Endodermal cell (in vitro differentiated cells): ENCODE measurements around the gene EPB41L3. TPM values are rescaled to one million over a fixed set of nuclear protein-coding genes. Genes with fewer than 3 reads are reported as not detected.

ENCODE experiments used
- DNase-seq: peaks from one replicate; pipeline ENCODE4 v3.0.0-alpha.2; 2017
- H3K27ac ChIP-seq: 2 replicates; pipeline ENCODE4 v1.5.1; 2013; ENCODE audit warnings: mild to moderate bottlenecking, low read depth, low read length, moderate library complexity
- H3K27me3 ChIP-seq: 2 replicates; pipeline ENCODE4 v1.6.1; 2013; ENCODE audit warnings: mild to moderate bottlenecking, low read length, moderate library complexity; ENCODE audit not compliant: insufficient read depth, control insufficient read depth, poor library complexity, severe bottlenecking
- H3K36me3 ChIP-seq: 2 replicates; pipeline ENCODE4 v1.7.0; 2013; ENCODE audit warnings: mild to moderate bottlenecking, low read length, moderate library complexity; ENCODE audit not compliant: control insufficient read depth, insufficient read depth
- H3K4me1 ChIP-seq: one replicate; pipeline ENCODE4 v1.7.0; 2013; ENCODE audit warnings: low read length; ENCODE audit not compliant: control insufficient read depth, insufficient read depth
- H3K4me3 ChIP-seq: 2 replicates; pipeline ENCODE4 v1.5.1; 2013; ENCODE audit warnings: mild to moderate bottlenecking, low read length, moderate library complexity
- H3K9ac ChIP-seq: 2 replicates; pipeline ENCODE4 v1.6.1; 2013; ENCODE audit warnings: mild to moderate bottlenecking, low read length, moderate library complexity; ENCODE audit not compliant: poor library complexity, severe bottlenecking; ENCODE audit errors: extremely low read depth
- H3K9me3 ChIP-seq: 2 replicates; pipeline ENCODE4 v1.6.1; 2013; ENCODE audit warnings: mild to moderate bottlenecking, low read length, moderate library complexity; ENCODE audit not compliant: control insufficient read depth
- H3K27ac Mint-ChIP-seq: 2 replicates; pipeline ENCODE4 v1.8.0; 2020; ENCODE audit warnings: mixed read lengths
- H3K27me3 Mint-ChIP-seq: 2 replicates; pipeline ENCODE4 v1.8.0; 2021; ENCODE audit warnings: mild to moderate bottlenecking, mixed read lengths; ENCODE audit not compliant: insufficient read depth
- H3K36me3 Mint-ChIP-seq: 2 replicates; pipeline ENCODE4 v1.8.0; 2020; ENCODE audit warnings: low read depth, mixed read lengths
- H3K4me1 Mint-ChIP-seq: 2 replicates; pipeline ENCODE4 v1.8.0; 2020; ENCODE audit warnings: mixed read lengths
- H3K4me3 Mint-ChIP-seq: 2 replicates; pipeline ENCODE4 v1.8.0; 2020; ENCODE audit warnings: mild to moderate bottlenecking, moderate library complexity, mixed read lengths
- H3K9me3 Mint-ChIP-seq: 2 replicates; pipeline ENCODE4 v1.8.0; 2020; ENCODE audit warnings: mild to moderate bottlenecking, mixed read lengths
- CTCF ChIP-seq: fragments of 200-600 bp; sonication (generic); conservative IDR thresholded peaks from 2 replicates; pipeline ENCODE4 v1.5.0; 2021; ENCODE audit warnings: antibody characterized with exemption, mild to moderate bottlenecking
- WGBS, 2 experiments: methylation state at CpG; one replicate each; pipeline versions ENCODE4 v1.1.5 to v1.1.7; 2013; ENCODE audit warnings: missing lambda C conversion rate in 2 of 2, mixed read lengths in 1 of 2; ENCODE audit not compliant: insufficient coverage in 1 of 2, insufficient read length in 1 of 2; 5-methylcytosine and 5-hydroxymethylcytosine counted together
- total RNA-seq, 2 donors: library from RNA; stranded (reverse); fragmentation: NEBNext Ultra II Directional in 1 of 2; extraction: Animal tissue kit (Norgen Biotek cat#: 25700) in 1 of 2; gene quantifications; 2 replicates in 1 of 2; 3 replicates in 1 of 2; pipeline ENCODE4 v1.2.1, GENCODE V29; 2021

Gene EPB41L3
- total RNA-seq, 2 donors from 2014 or later: 49.3 to 51.6 TPM

DNA sequence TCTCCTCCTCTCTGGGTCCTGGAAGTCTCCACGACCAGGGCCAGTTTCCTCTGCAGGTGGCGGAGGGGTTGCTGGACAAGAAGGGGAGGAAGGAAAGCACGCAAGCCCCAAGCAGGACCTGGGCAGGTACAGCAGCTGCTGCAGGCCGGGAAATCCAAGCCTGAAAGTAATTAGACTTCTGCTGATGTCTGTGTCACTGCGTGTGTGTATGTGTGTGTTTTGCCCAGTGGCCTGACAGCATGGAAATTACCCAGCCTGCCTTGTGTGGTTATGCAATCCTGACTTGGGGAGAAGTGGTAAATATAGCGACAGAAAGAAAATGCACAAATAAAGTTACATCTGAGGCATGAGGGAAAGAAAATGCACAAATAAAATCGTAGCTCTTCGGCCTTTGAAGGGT lies 126.5 kb downstream of the EPB41L3 start:
- Mint-ChIP-seq H3K9me3 (no peaks in the 10 kb centered on the region), H3K4me1 (peaks cover 2% of the 10 kb centered on the region), H3K27me3 (no peaks in the 10 kb centered on the region), H3K4me3 (no peak overlapping the region), H3K27ac (no peak overlapping the region), H3K36me3 (peaks cover 9% of the 10 kb centered on the region)
- Histone ChIP-seq H3K9ac (no peak overlapping the region), H3K27me3 (no peaks in the 10 kb centered on the region), H3K36me3 (peaks cover 13% of the 10 kb centered on the region), H3K4me1 (peaks cover 3% of the 10 kb centered on the region), H3K4me3 (no peak overlapping the region), H3K9me3 (no peaks in the 10 kb centered on the region), H3K27ac (no peak overlapping the region)
- DNase-seq: no peak
- no peak for TF ChIP-seq CTCF
- WGBS, 2 experiments: 90 to 93% methylated on average over 5 to 8 of the region's 8 CpGs

- WGBS, 2 experiments: 89% methylated on average over 3 of the region's 3 CpGs; no CpG with 5 or more reads in 1 of the 2 experiments
- TF ChIP-seq CTCF: no peak
These were observed 127.7 kb downstream of the EPB41L3 start for GRCh38 chr18:5416112-5416511.

GRCh38 chr18:5415665-5416064 lies 128.1 kb downstream of the EPB41L3 start:
- Mint-ChIP-seq H3K27me3 (no peaks in the 10 kb centered on the region), H3K27ac (no peak overlapping the region), H3K9me3 (no peaks in the 10 kb centered on the region), H3K4me3 (no peak overlapping the region), H3K4me1 (peaks cover 2% of the 10 kb centered on the region), H3K36me3 (peaks cover 6% of the 10 kb centered on the region)
- Histone ChIP-seq H3K9me3 (no peaks in the 10 kb centered on the region), H3K27me3 (no peaks in the 10 kb centered on the region), H3K4me3 (no peak overlapping the region), H3K4me1 (peaks cover 3% of the 10 kb centered on the region), H3K9ac (no peak overlapping the region), H3K27ac (peak overlapping the region; percentile 42), H3K36me3 (peaks cover 13% of the 10 kb centered on the region)
- 94 to 95% methylated on average over 7 to 12 of the region's 12 CpGs for WGBS, 2 experiments
- no peak for DNase-seq
- no peak for TF ChIP-seq CTCF

More at GRCh38 chr18:5416112-5416511, 127.7 kb downstream of the EPB41L3 start:
- no peak overlapping the region for H3K27ac Mint-ChIP-seq
- peaks cover 13% of the 10 kb centered on the region for H3K36me3 ChIP-seq
- H3K4me1 Mint-ChIP-seq: peaks cover 2% of the 10 kb centered on the region
- no peak overlapping the region for H3K4me3 ChIP-seq
- H3K9me3 ChIP-seq: no peaks in the 10 kb centered on the region
- H3K27me3 ChIP-seq: no peaks in the 10 kb centered on the region
- no peaks in the 10 kb centered on the region for H3K27me3 Mint-ChIP-seq
- H3K4me1 ChIP-seq: peaks cover 3% of the 10 kb centered on the region
- no peak for DNase-seq
- H3K27ac ChIP-seq: no peak overlapping the region
- H3K36me3 Mint-ChIP-seq: peaks cover 6% of the 10 kb centered on the region
- H3K9me3 Mint-ChIP-seq: no peaks in the 10 kb centered on the region
- H3K9ac ChIP-seq: no peak overlapping the region
- H3K4me3 Mint-ChIP-seq: no peak overlapping the region
